Measurements from ENCODE around the gene SLC26A9.

SLC26A9 gene

DNA sequence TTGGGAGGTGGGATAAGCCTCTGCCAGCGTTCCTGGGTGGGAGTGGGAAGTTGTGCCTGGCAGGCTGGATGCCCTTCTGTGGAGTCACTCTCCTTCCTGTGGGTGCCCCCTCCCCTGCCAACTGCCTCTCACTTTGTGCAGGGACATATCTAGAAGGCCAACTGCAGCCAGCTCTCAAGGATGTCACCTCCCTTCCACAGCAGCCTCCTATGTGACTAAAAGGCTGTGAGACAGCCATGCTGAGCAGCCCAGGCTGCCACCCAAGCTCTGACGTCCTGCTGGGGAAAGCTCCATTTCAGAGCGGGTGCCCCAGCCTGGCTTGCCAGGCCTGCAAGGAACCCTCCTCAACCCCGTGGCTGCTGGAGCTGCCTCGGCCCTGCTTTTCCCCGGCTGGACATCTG, 19.6 kb upstream of the SLC26A9 start:
- DNase-seq (ENCODE audit: low spot score in 2 of 2) = no peak
- peaks cover 17% of the 10 kb centered on the region for H3K4me1 Mint-ChIP-seq
- ATAC-seq = no peak
- H3K4me3 Mint-ChIP-seq = no peak overlapping the region
- H3K9me3 Mint-ChIP-seq = no peaks in the 10 kb centered on the region
- H3K36me3 Mint-ChIP-seq = no peaks in the 10 kb centered on the region
- no peak overlapping the region for H3K27ac Mint-ChIP-seq

DNA sequence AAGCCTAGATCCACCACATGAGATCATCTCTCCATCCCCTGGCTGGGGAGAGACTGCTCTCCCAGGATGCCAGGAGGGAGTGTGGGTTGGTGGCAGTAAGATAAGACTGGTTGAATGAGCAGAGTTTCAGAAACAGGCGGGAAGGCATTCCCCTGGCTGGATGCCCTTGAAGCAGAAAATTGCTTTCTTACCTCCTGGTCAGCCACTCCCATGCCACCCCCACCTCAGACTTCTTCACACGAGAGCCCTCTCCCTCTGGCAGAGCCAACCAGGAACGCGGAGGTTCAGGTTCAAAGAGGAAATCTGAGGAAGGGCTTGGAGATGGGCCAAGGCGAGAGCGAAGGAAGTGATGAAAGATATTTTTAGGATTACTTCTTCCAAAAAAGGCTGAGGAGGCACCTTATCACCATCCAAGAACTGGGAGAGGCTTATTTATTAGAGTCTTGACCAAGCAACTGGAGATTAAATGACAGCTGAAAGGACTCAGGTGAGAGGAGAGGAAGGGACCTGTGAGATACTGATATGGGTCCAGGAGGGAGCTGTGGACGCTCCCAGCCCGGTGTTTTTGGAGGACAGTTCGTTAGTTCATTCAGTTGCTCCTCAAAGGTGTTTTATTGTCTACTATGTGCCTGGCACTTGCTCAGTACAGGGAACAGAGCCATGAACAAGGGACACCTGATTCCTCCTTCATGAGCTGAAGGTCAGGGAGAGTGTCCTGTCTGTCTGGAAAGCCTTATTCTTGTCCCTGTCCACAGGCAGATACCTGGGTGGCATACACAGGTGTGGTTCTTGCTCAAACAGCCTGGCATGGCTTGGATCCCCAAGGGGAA, 18.9 kb upstream of the SLC26A9 start:
- Mint-ChIP-seq H3K4me3 (no peak overlapping the region), H3K36me3 (no peaks in the 10 kb centered on the region), H3K4me1 (peaks cover 17% of the 10 kb centered on the region), H3K27ac (no peak overlapping the region), H3K9me3 (no peaks in the 10 kb centered on the region)
- DNase-seq (ENCODE audit: low spot score in 2 of 2) (no peak), ATAC-seq (no peak)

- ATAC-seq = peak; percentile 67
- no peaks in the 10 kb centered on the region for H3K36me3 Mint-ChIP-seq
- H3K4me1 Mint-ChIP-seq = peaks cover 17% of the 10 kb centered on the region
- no peak overlapping the region for H3K4me3 Mint-ChIP-seq
- DNase-seq (ENCODE audit: low spot score in 2 of 2) = peak in 1 of 2 donors; percentile 55
- H3K27ac Mint-ChIP-seq = no peak overlapping the region
- no peaks in the 10 kb centered on the region for H3K9me3 Mint-ChIP-seq
These were observed 18.1 kb upstream of the SLC26A9 start for GRCh38 chr1:205961405-205961804.

DNA sequence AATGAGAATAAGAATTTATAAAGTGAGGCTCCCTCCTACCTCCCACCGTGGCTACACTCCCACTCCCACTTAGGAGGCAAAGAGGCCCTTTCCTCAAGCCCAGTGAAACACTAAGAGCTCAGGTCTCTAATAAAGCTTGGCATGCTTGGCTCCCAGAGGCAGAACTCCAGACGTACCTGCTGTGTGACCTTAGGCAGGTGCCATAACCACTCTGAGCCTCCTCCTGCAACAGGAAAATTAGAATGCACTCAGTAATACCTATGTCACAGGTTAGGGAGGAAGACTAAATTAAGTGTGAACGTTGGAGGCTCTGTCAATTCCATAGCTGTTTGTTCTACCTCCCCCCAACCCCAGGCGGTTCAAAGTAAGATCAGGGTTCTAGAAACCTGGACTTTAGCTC, 16.5 kb upstream of the SLC26A9 start:
- Mint-ChIP-seq H3K4me1 (peaks cover 17% of the 10 kb centered on the region), H3K27ac (no peak overlapping the region), H3K9me3 (no peaks in the 10 kb centered on the region), H3K36me3 (no peaks in the 10 kb centered on the region), H3K4me3 (no peak overlapping the region)
- no peak for ATAC-seq
- DNase-seq (ENCODE audit: low spot score in 2 of 2) = no peak

GRCh38 chr1:205955499-205955898, 12.2 kb upstream of the SLC26A9 start:
- Mint-ChIP-seq H3K9me3 (no peaks in the 10 kb centered on the region), H3K4me3 (no peak overlapping the region), H3K36me3 (no peaks in the 10 kb centered on the region), H3K4me1 (no peaks in the 10 kb centered on the region), H3K27ac (no peak overlapping the region)
- ATAC-seq (no peak), DNase-seq (ENCODE audit: low spot score in 2 of 2) (no peak)

DNA sequence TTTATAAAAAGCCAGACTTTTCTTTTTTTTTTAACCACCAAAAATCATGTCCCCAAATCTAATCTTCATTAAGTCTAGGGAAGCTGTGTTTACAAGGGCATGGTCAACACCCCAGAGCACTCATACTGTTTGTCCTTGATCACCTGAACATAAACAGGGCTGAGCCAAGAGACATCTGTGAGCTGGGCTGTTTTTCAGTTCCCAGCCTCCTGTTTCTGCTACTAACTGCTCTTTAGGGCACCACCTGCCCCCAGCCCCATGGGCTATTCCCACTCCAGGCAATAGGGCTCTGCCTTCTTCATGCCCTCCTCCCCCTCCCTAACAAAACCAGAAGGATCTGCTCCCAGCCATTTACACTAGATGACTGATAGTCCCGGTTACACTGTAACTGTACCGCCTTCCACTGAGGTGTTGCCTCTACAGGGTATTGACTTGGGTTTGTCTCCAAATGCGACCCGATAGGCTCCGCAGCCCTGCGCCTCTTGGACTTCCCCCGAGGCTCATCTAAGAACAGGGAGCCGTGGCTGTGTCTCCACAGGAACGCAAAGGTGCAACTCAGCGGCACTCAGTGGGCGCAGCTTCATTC, 11.7 kb upstream of the SLC26A9 start:
- DNase-seq (ENCODE audit: low spot score in 2 of 2) (no peak), ATAC-seq (no peak)
- Mint-ChIP-seq H3K4me1 (no peaks in the 10 kb centered on the region), H3K9me3 (no peaks in the 10 kb centered on the region), H3K27ac (no peak overlapping the region), H3K36me3 (no peaks in the 10 kb centered on the region), H3K4me3 (no peak overlapping the region)

DNA sequence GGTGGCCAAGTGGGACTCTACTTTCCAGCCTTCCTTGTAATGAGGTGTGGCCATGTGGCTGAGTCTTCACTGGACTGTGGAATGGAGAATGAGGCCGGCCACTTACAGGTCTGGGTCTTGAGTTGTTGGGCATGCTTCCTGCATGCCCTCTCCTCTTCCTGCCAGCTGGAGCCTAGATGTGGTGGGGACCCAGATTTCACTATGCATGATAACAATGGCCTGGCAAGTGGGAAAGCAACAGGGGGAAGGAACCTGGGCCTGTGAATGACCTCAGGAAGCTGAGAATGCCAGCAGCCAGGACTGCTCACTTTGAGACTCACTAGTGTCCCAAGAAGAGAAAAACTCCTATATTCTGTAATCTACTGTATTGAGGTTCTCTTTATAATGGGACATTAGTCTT, 8.5 kb upstream of the SLC26A9 start:
- no peak for DNase-seq (ENCODE audit: low spot score in 2 of 2)
- Mint-ChIP-seq H3K36me3 (no peaks in the 10 kb centered on the region), H3K9me3 (no peaks in the 10 kb centered on the region), H3K4me1 (no peaks in the 10 kb centered on the region), H3K27ac (no peak overlapping the region), H3K4me3 (no peak overlapping the region)
- ATAC-seq = no peak

- Mint-ChIP-seq H3K27ac (no peak overlapping the region), H3K36me3 (no peaks in the 10 kb centered on the region), H3K4me1 (no peaks in the 10 kb centered on the region), H3K9me3 (no peaks in the 10 kb centered on the region), H3K4me3 (no peak overlapping the region)
- ATAC-seq (no peak), DNase-seq (ENCODE audit: low spot score in 2 of 2) (no peak)
These were observed 7.7 kb upstream of the SLC26A9 start for GRCh38 chr1:205950826-205951549.

GRCh38 chr1:205950280-205950679, 7.0 kb upstream of the SLC26A9 start:
- Mint-ChIP-seq H3K27ac (no peak overlapping the region), H3K4me3 (no peak overlapping the region), H3K36me3 (no peaks in the 10 kb centered on the region), H3K4me1 (no peaks in the 10 kb centered on the region), H3K9me3 (no peaks in the 10 kb centered on the region)
- no peak for ATAC-seq
- DNase-seq (ENCODE audit: low spot score in 2 of 2) = no peak

DNA sequence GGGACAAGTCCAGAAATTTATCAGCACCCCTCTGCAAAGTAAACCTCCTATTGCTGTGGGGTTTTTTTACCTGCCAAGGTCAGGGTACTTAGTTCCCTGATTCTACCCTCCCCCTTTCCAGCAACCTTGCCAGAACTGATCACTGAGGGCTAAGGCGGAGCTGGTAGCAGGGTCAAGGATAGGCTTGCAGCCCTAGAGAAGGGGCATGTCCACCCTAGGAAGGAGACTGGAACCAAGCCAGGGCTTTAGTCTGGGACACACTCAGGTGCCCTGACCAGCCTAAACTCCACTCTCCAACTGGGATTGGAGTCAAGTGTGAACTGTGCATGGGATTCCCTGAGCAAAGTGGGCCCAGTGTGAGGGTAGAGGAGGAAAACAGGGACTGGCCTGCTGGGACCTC, 6.5 kb upstream of the SLC26A9 start:
- Mint-ChIP-seq H3K27ac (no peak overlapping the region), H3K36me3 (no peaks in the 10 kb centered on the region), H3K4me1 (no peaks in the 10 kb centered on the region), H3K4me3 (no peak overlapping the region), H3K9me3 (no peaks in the 10 kb centered on the region)
- DNase-seq (ENCODE audit: low spot score in 2 of 2) (no peak), ATAC-seq (no peak)

- no peaks in the 10 kb centered on the region for H3K4me1 Mint-ChIP-seq
- H3K9me3 Mint-ChIP-seq = no peaks in the 10 kb centered on the region
- H3K36me3 Mint-ChIP-seq = no peaks in the 10 kb centered on the region
- no peak for ATAC-seq
- H3K27ac Mint-ChIP-seq = no peak overlapping the region
- no peak for DNase-seq (ENCODE audit: low spot score in 2 of 2)
- no peak overlapping the region for H3K4me3 Mint-ChIP-seq
These were observed 5.6 kb upstream of the SLC26A9 start for GRCh38 chr1:205948886-205949285.

- H3K36me3 Mint-ChIP-seq = no peaks in the 10 kb centered on the region
These were observed 4.8 kb upstream of the SLC26A9 start for GRCh38 chr1:205948039-205948438.

GRCh38 chr1:205947024-205947423, 3.8 kb upstream of the SLC26A9 start:
- Mint-ChIP-seq H3K4me1 (no peaks in the 10 kb centered on the region), H3K27ac (no peak overlapping the region), H3K36me3 (no peaks in the 10 kb centered on the region), H3K9me3 (no peaks in the 10 kb centered on the region), H3K4me3 (no peak overlapping the region)
- DNase-seq (ENCODE audit: low spot score in 2 of 2) (no peak), ATAC-seq (no peak)

More at GRCh38 chr1:205948039-205948438, 4.8 kb upstream of the SLC26A9 start:
- ATAC-seq (no peak), DNase-seq (ENCODE audit: low spot score in 2 of 2) (no peak)
- no peak overlapping the region for H3K27ac Mint-ChIP-seq
- no peaks in the 10 kb centered on the region for H3K4me1 Mint-ChIP-seq
- H3K9me3 Mint-ChIP-seq = no peaks in the 10 kb centered on the region
- no peak overlapping the region for H3K4me3 Mint-ChIP-seq

DNA sequence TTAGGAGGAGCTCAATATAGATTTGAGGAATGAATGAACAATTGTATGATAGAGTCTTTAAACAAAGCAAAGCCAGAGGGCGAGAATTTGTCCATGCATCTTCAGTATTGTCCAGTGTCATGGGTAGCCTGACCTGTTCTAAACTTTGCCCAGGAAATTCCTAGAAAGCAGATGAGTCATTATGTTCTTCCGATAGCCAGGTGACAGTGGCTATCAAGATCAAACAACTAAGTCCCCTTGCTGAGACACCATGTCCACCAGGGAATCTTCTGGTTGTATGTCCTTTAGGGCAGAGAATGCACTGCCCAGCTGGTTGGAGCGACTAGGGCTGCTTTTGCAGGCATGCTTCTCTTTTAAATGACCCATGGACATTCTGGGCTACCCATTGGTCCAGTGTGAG, 1.8 kb upstream of the SLC26A9 start:
- H3K27ac Mint-ChIP-seq = no peak overlapping the region
- H3K4me3 Mint-ChIP-seq = no peak overlapping the region
- H3K9me3 Mint-ChIP-seq = no peaks in the 10 kb centered on the region
- H3K4me1 Mint-ChIP-seq = no peaks in the 10 kb centered on the region
- DNase-seq (ENCODE audit: low spot score in 2 of 2) = no peak
- ATAC-seq = no peak
- H3K36me3 Mint-ChIP-seq = no peaks in the 10 kb centered on the region

DNA sequence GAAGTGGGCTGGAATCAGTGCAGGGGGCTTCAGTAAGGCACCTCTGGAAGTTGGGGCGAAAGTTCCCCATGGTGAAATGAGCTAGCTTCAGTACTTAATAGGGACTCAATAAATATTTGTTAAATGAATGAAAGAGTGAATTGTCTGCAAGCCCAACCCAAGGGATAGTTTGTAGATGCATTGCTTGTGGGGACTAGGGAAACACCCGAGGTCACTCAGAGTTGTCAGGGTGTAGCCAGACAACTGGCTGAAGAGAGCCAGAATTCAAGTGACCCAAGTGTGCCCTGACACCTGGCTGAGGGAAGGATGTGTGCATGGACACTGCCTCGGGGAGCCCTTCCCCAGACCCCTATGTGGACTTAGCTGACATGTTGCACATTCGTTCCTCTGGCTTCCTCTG, 1.3 kb upstream of the SLC26A9 start:
- Mint-ChIP-seq H3K27ac (no peak overlapping the region), H3K4me3 (no peak overlapping the region), H3K4me1 (no peaks in the 10 kb centered on the region), H3K36me3 (no peaks in the 10 kb centered on the region), H3K9me3 (no peaks in the 10 kb centered on the region)
- DNase-seq (ENCODE audit: low spot score in 2 of 2) (no peak), ATAC-seq (no peak)

DNA sequence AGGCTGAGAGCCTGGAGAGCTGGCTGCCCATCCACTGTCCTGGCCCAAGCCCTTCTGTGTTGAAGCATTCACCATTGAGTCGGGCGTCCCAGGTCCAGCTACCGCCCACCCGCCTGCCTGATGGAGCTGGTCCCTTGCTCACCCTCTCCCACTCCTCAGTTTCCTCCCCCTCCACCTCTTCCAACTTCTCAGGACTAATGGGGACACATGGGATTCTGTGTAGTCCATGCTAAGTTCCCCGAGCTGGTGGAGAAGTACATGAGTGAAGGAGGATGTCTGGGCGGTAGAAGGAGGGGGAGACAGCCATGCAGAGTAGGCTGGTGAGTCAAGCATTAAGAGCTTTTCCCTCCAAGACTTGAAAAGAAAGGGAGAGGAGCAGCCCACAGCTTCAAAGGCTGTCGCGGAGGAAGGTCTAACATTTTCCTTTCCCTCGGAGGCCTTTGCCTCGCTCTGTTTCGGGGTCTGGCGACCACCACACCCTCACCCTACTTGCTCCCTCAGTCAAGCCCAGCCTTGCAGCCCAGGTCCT, 561 bp downstream of the SLC26A9 start:
- H3K27ac Mint-ChIP-seq = no peak overlapping the region
- no peak for ATAC-seq
- no peaks in the 10 kb centered on the region for H3K4me1 Mint-ChIP-seq
- no peak for DNase-seq (ENCODE audit: low spot score in 2 of 2)
- H3K4me3 Mint-ChIP-seq = no peak overlapping the region
- no peaks in the 10 kb centered on the region for H3K9me3 Mint-ChIP-seq
- H3K36me3 Mint-ChIP-seq = no peaks in the 10 kb centered on the region
